GM18517 (cell line): ENCODE results near the gene EIF3F.

Experiments used
- ATAC-seq: cut with Tn5 transposase; IDR thresholded peaks from one replicate; pipeline ENCODE4 v1.9.1; 2021; ENCODE audit warnings: mild to moderate bottlenecking, moderate library complexity; ENCODE audit not compliant: unreplicated experiment

EIF3F gene

GRCh38 chr11:8019314-8020243, 32.4 kb downstream of the EIF3F start:
- no peak for ATAC-seq

GRCh38 chr11:8020244-8020597, 33.1 kb downstream of the EIF3F start:
- no peak for ATAC-seq

- no peak for ATAC-seq
Measured at GRCh38 chr11:8021920-8022319, 34.8 kb downstream of the EIF3F start.

GRCh38 chr11:8022876-8023275, 35.7 kb downstream of the EIF3F start:
- ATAC-seq, result no peak

GRCh38 chr11:8023831-8024555, 36.9 kb downstream of the EIF3F start:
- ATAC-seq, result no peak

GRCh38 chr11:8025123-8025522, 38.0 kb downstream of the EIF3F start:
- no peak for ATAC-seq

- no peak for ATAC-seq
Measured at GRCh38 chr11:8025816-8026215, 38.7 kb downstream of the EIF3F start.

GRCh38 chr11:8026982-8027381, 39.8 kb downstream of the EIF3F start:
- ATAC-seq, result no peak

GRCh38 chr11:8028766-8029165, 41.6 kb downstream of the EIF3F start:
- ATAC-seq, result no peak

GRCh38 chr11:8030526-8031247, 43.5 kb downstream of the EIF3F start:
- no peak for ATAC-seq

GRCh38 chr11:8031248-8032115, 44.3 kb downstream of the EIF3F start:
- ATAC-seq, result no peak

- ATAC-seq, result no peak
Measured at GRCh38 chr11:8032122-8032521, 45.0 kb downstream of the EIF3F start.

GRCh38 chr11:8032576-8033304, 45.6 kb downstream of the EIF3F start:
- ATAC-seq, result no peak

- no peak for ATAC-seq
Measured at GRCh38 chr11:8033305-8034105, 46.4 kb downstream of the EIF3F start.

- ATAC-seq, result no peak
Measured at GRCh38 chr11:8034106-8034585, 47.0 kb downstream of the EIF3F start.

- ATAC-seq, result no peak
Measured at GRCh38 chr11:8034604-8035190, 47.6 kb downstream of the EIF3F start.

- no peak for ATAC-seq
Measured at GRCh38 chr11:8035200-8035855, 48.2 kb downstream of the EIF3F start.
